ENCODE measurements around the gene ARPC4.

GRCh38 chr3:9779075-9779593 is 13.7 kb upstream of the ARPC4 start:
- TF ChIP-seq POLR2A (IDR thresholded peaks at IDR 0.05) (no peak), CTCF (IDR thresholded peaks at IDR 0.05) (no peak)

Data from Peyer's patch (tissue), 4 donors.